H1 (cell line): ENCODE results near the gene EIF2S2.

Experiments
- BRCA1 ChIP-seq: IDR thresholded peaks from 2 replicates; pipeline ENCODE4 v1.6.1; 2012; ENCODE audit warnings: low read depth, low read length, improper control_type of control experiment
- CREB1 ChIP-seq: IDR thresholded peaks from 2 replicates; pipeline ENCODE4 v1.6.1; 2012; ENCODE audit warnings: inconsistent platforms
- EGR1 ChIP-seq: IDR thresholded peaks from 2 replicates; pipeline ENCODE4 v1.6.1; 2011; ENCODE audit warnings: low read depth, low read length, borderline replicate concordance
- EZH2 ChIP-seq: fragments of 200-600 bp; sonication (generic); IDR thresholded peaks from 2 replicates; pipeline ENCODE4 v1.7.1; 2012; ENCODE audit warnings: low read depth, mild to moderate bottlenecking, moderate library complexity, low read length, inconsistent platforms; ENCODE audit not compliant: severe bottlenecking
- MAFK ChIP-seq: IDR thresholded peaks from 2 replicates; pipeline ENCODE4 v1.6.1; 2012; ENCODE audit warnings: low read depth, mild to moderate bottlenecking, improper control_type of control experiment, low read length
- NANOG ChIP-seq: IDR thresholded peaks from 2 replicates; pipeline ENCODE4 v1.6.1; 2011; ENCODE audit warnings: low read length, low read depth, mild to moderate bottlenecking, inconsistent platforms; ENCODE audit not compliant: insufficient read depth, poor library complexity, severe bottlenecking
- POLR2A ChIP-seq, 2 experiments: IDR thresholded peaks; 1 replicate in 1 of 2; 2 replicates in 1 of 2; pipeline ENCODE4 v1.6.1; 2011; ENCODE audit warnings: low read depth in 2 of 2, low read length in 2 of 2, mild to moderate bottlenecking in 2 of 2; ENCODE audit errors: control extremely low read depth in 1 of 2
- POLR2AphosphoS5 ChIP-seq: IDR thresholded peaks from 2 replicates; pipeline ENCODE4 v1.6.1; 2011; ENCODE audit warnings: low read depth, low read length
- SIN3A ChIP-seq, 2 experiments: IDR thresholded peaks in 1 of 2; conservative IDR thresholded peaks in 1 of 2; 2 replicates each; pipeline ENCODE4 v1.6.1; 2011 to 2012; ENCODE audit warnings: low read length in 2 of 2, improper control_type of control experiment in 1 of 2, low read depth in 1 of 2, mild to moderate bottlenecking in 1 of 2
- SP4 ChIP-seq: IDR thresholded peaks from 2 replicates; pipeline ENCODE4 v1.6.1; 2012; ENCODE audit warnings: low read length, inconsistent platforms
- TCF12 ChIP-seq: IDR thresholded peaks from 2 replicates; pipeline ENCODE4 v1.6.1; 2011; ENCODE audit warnings: low read depth, mild to moderate bottlenecking, low read length
- TF ChIP-seq, protein P1 (sequence below), 3 experiments: IDR thresholded peaks; 1 replicate in 2 of 3; 2 replicates in 1 of 3; pipeline versions ENCODE4 v1.5.1 to v1.6.1; 2011; ENCODE audit warnings: low read length in 3 of 3, mild to moderate bottlenecking in 3 of 3, inconsistent platforms in 2 of 3, low read depth in 1 of 3, moderate library complexity in 1 of 3; ENCODE audit not compliant: insufficient read depth in 1 of 3; ENCODE audit errors: control extremely low read depth in 1 of 3
- TF ChIP-seq, protein P2 (sequence below): IDR thresholded peaks from 2 replicates; pipeline ENCODE4 v1.6.1; 2011; ENCODE audit warnings: low read depth, mild to moderate bottlenecking, low read length; ENCODE audit not compliant: insufficient read depth
- TF ChIP-seq, protein P3 (sequence below): IDR thresholded peaks from 2 replicates; pipeline ENCODE4 v1.6.1; 2012; ENCODE audit warnings: low read length, inconsistent platforms

DNA sequence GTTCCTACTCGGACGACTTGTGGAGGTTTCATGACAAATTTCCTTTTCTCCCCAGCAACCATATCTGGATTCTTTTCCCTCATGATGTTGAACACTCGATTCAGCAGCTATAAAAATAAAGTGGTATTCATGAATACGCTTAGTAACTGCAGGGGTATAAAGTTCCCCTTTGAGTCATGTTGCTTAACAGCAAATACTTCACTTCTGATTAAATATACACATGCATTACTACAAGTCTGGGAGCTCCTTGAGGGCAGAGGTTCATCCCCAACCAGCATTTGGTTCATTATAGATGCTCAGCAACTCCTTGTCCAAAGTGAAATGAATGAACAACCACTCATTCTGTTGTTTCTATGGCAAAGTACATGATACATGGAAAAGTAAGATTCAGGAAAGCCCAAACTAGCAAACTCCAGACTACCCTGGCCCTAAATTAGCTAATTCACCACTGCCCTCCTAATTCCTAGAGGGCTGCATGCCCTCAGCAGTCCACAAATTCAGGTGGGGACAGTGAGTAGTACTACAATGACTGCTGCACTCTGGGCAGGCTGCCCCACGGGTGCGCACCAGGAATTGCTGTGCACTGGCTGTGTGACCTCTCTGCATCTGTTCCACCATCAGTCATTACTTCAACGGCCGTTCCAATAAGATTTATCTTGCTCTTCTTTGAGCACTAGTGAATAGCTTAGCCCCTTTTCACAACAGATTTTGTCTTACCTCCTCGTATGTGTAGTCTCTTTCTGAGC, 15.2 kb downstream of the EIF2S2 start:
- TF ChIP-seq POLR2AphosphoS5 (0 out of 2 replicates have a peak, but pooled peaks have one; percentile 24), EZH2 (no peak), POLR2A (IDR thresholded peaks at IDR 0.05; ENCODE audit: control extremely low read depth in 1 of 2, low read depth in 2 of 2, low read length in 2 of 2) (0 out of 3 replicates have a peak, but pooled peaks of 1 of the 2 experiments have one; percentile 20), EGR1 (no peak), TCF12 (no peak), BRCA1 (no peak), SIN3A (conservative IDR thresholded peaks at IDR 0.05 in 1 of 2, IDR thresholded peaks at IDR 0.05 in 1 of 2; ENCODE audit: low read depth in 1 of 2, low read length in 2 of 2) (no peak), MAFK (no peak), CREB1 (no peak), SP4 (no peak), NANOG (no peak)
- TF ChIP-seq, protein P1, sequence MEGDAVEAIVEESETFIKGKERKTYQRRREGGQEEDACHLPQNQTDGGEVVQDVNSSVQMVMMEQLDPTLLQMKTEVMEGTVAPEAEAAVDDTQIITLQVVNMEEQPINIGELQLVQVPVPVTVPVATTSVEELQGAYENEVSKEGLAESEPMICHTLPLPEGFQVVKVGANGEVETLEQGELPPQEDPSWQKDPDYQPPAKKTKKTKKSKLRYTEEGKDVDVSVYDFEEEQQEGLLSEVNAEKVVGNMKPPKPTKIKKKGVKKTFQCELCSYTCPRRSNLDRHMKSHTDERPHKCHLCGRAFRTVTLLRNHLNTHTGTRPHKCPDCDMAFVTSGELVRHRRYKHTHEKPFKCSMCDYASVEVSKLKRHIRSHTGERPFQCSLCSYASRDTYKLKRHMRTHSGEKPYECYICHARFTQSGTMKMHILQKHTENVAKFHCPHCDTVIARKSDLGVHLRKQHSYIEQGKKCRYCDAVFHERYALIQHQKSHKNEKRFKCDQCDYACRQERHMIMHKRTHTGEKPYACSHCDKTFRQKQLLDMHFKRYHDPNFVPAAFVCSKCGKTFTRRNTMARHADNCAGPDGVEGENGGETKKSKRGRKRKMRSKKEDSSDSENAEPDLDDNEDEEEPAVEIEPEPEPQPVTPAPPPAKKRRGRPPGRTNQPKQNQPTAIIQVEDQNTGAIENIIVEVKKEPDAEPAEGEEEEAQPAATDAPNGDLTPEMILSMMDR (IDR thresholded peaks at IDR 0.05; ENCODE audit: control extremely low read depth in 1 of 3, insufficient read depth in 1 of 3, low read depth in 1 of 3, low read length in 3 of 3): no peak
- TF ChIP-seq, protein P2, sequence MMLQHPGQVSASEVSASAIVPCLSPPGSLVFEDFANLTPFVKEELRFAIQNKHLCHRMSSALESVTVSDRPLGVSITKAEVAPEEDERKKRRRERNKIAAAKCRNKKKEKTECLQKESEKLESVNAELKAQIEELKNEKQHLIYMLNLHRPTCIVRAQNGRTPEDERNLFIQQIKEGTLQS: no peak
- TF ChIP-seq, protein P3, sequence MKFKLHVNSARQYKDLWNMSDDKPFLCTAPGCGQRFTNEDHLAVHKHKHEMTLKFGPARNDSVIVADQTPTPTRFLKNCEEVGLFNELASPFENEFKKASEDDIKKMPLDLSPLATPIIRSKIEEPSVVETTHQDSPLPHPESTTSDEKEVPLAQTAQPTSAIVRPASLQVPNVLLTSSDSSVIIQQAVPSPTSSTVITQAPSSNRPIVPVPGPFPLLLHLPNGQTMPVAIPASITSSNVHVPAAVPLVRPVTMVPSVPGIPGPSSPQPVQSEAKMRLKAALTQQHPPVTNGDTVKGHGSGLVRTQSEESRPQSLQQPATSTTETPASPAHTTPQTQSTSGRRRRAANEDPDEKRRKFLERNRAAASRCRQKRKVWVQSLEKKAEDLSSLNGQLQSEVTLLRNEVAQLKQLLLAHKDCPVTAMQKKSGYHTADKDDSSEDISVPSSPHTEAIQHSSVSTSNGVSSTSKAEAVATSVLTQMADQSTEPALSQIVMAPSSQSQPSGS: no peak
